Subcutaneous preadipocyte (primary cell): Measurements from ENCODE around the gene GFOD1. TPM values are rescaled to one million over a fixed set of nuclear protein-coding genes. Genes with fewer than 3 reads are reported as not detected.

Source experiments
- total RNA-seq: library from RNA; depleted of rRNA; stranded (reverse); fragments of >200 nt; gene quantifications from 2 replicates; pipeline ENCODE4 v1.2.3, GENCODE V29; 2012

GFOD1 gene
- total RNA-seq, result 2.2 and 3.9 TPM in 2 replicates

DNA sequence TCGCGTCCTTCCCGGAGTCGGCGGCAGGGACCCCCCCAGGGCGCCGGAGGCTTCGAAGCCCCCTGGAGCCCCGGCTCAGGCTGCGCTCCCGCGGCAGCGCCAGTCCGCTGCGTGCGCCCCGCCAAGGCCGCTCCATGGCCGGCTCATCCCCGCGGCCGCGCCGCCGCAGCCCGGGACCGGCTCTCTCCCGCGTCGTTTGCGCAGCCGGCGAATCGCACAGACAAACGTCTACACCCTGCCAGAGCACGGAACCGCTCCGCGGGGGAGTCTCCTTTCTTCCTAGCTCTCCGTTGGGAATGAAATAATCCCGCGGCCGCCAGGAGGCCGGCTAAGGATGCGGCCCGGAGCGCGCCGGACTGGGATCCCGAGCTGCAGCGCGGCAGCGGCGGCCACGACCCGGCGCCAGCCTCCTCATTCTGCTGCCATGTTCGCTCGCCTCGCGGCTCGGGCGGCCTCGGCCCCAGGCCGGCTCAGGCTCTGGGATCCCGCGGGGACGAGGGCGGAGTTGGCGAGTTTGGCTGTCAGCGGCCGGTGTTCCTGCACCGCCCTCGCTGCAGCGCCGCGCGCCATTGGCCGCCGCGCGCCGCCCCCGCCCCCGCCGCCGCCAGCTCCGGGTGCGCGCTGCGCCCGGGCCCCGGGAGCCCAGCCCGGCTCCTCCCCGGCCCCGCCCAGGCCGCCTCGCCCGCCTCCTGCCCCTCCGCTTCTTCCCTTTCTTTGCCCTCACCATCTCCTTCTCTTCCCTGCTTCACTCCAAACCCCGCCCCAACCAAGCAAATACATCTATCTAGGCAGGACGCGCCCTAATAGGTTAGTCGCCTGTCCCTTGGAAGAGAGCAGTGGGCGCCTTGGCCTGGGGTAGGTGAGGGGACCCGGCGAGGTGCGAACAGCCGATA lies at the start of gene GFOD1:
GFOD1 (minus strand) TSS at position 479 of the 893 bp plus-strand sequence. CDS start 710 bp downstream, outside the sequence.

DNA sequence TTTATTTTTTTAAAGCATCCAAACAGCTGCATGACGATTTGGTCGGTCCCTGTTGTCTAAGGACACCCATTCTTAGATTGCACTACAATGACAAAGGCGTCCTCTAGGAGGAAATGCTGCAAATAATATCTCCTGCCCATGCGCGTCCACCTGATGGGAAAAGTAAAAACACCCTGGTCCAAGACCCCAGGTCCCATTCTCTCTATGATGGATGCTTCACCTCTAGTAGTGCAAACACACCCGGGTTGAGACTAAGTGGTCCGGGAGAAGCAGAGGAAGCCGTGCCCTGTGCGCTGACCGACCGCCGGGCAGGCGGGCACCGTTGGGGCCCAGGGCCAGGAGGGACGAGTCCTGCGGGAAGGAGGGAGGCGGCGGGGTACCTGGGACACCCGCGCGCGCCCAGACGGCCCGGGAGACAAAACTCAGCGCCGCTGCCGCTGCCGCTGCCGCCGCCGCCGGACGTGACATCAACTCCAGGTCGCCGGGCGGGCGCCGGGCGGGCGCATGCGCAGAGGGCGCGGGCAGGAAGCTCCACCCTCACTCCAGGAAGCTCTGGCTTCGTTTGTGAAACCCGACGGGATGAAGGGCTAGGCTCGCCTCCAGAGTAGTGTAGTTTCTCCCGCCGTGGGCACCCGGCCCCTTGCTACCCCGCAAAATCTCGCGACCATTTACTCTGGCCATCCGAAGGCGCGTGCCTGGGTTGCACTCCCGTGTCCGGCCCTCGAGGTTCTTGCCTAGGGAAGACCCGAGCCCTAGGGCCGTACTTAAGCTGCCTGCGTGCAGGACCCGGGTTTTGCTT lies 159.1 kb downstream of the GFOD1 start, which contains the start of gene TBC1D7:
TBC1D7 (minus strand) TSS at position 462 of the 799 bp plus-strand sequence. CDS start 1,639 bp downstream, outside the sequence.

Other genes with a start within 250 kb of the GFOD1 start
- 13.6 and 15.6 TPM in 2 replicates for gene TBC1D7, start 159.1 kb downstream of the GFOD1 start, total RNA-seq
- gene SIRT5, start 87.0 kb upstream of the GFOD1 start, total RNA-seq, result 6.2 and 7.2 TPM in 2 replicates
- gene NOL7, start 127.7 kb upstream of the GFOD1 start, total RNA-seq, result 49.2 and 57.9 TPM in 2 replicates
- gene RANBP9, start 224.2 kb upstream of the GFOD1 start, total RNA-seq, result 23.5 and 27.6 TPM in 2 replicates